ENCODE measurements around the gene SMIM8.

Gene SMIM8

DNA sequence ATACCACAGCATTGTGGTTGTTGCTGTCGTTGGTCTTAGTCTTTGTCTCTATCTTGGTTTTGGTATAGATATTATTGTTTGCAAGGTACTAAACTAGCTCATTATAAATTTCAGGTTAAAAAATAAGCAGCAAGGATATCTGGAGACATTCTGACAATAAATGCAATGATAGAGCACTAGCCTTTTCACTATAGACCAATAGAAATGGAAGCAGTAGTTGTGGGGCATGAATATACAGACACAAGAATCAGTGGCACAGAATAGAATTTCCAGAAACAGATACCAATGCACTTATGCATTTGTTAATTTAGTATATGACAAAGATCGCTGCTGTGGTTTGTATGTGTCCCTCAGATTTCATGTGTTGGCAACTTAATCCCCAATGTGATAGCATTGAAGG, 54.3 kb downstream of the SMIM8 start:
- no peak for DNase-seq
- intact Hi-C loops (cut with DNase I), result no loop called here

DNA sequence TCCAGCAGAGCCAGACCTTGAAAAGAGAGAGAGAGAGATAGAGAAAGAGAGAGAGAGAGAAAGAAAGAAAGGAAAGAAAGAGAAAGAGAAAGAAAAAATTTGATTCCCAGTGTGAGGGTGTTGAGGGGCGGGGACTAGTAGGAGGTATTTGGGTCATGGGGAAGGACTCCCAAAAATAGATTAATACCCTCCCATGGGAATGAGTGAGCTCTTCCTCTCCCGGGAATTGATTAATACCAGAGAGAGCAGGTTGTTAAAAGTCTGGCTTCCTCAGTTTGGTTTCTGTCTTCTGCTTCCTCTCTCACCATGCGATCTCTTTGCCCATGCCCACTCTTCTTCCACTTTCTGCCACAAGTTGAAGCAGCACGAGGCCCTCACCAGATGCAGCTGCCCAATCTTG, 56.6 kb downstream of the SMIM8 start:
- no peak for DNase-seq
- intact Hi-C loops (cut with DNase I), result no loop called here

DNA sequence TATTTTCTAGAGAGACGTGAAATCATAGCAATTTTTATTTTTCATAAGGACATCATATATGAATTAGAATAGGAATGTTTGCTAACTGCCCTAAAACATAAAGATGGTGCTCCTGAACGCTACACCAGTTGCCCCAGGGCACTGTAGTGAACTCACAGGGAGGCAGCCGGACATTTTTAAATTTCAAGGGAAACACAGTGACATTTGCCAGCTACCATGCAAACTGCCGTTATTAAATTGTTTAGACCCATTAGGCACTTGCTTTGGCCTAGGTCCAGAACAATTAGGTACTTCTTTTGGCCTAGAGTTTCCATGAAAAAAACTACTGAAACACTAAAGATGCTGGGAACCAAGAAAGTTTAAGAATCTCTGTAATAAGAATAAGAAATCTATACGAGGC, 60.5 kb downstream of the SMIM8 start:
- DNase-seq, result no peak
- intact Hi-C loops (cut with DNase I), result no loop called here

DNA sequence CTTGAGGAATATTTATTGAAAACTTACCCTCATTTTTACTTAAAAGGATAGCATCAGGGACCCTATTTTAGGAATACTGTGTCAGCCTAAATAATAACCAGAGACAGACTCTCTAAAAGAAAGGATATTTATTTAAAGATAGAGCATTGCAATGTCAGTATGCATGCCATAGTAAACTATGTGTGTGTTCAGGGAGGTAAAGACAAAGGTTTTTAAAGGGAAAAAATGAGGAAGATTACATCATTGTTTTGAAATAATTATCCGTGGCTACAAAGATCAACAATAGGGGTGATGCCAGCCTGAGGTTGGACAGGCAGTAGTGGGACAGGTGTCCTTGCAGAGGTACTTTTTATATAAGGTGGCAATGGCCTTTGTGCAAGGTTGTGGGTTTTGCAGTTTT, 61.6 kb downstream of the SMIM8 start:
- intact Hi-C loops (cut with DNase I), result no loop called here
- DNase-seq, result no peak

DNA sequence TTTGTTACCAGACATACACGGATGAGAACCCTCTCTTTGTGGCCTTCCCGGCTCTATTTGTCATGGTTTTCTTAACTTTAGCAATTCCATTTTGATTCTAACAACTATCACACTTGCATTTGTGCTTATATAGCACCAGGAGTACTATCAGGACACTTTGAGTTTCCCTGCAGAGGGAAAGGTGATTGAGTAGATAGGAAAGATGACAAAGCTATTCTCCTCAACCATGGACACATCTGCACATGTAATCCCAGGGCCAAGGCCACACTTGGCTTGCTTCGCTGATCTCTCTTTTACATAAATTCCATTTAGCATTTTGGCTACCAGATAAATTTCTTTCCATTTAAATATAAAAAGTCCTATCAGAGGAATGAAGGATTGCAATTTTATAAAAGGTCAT, 62.1 kb downstream of the SMIM8 start:
- no peak for DNase-seq
- intact Hi-C loops (cut with DNase I), result no loop called here

DNA sequence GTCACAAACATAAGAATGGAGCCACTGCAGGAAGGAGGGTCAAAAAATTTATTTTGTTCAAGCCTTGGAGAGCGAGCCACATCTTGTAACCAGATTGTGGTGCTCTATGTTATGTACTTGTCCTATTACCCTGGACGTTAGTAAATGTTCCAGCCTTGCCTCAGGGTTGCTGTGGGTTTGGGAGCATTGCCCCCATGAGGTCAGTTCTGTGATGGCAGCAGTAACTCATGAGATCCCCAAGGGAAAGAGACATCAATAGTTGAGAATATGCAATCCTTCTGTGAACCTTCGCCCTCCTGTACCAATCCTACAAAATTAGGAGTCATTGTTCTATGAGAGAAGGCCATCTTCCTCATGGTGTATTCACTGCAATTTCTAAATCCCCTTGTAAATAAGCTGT, 68.9 kb downstream of the SMIM8 start:
- DNase-seq, result peak in 5 of 42 donors; percentile 12 to 29 (median 21)
- intact Hi-C loops (cut with DNase I), result loop anchor here (10.0 kb wide), 1 partner anchor 237 kb away; the partner anchor contains the start of gene ZNF292

All from head of caudate nucleus (tissue), 42 donors.